PC-3 (cell line): ENCODE measurements around the gene SCYGR4.

ENCODE experiments used
- CTCF ChIP-seq: fragments of 300-600 bp; sonication (generic); conservative IDR thresholded peaks from 2 replicates; pipeline ENCODE4 v1.5.1; 2017; ENCODE audit warnings: antibody characterized with exemption, low read depth, mild to moderate bottlenecking, low read length
- EZH2 ChIP-seq: fragments of 300-600 bp; sonication (generic); IDR thresholded peaks from one replicate; pipeline ENCODE4 v1.6.1; 2017; ENCODE audit warnings: antibody characterized with exemption, mild to moderate bottlenecking, low read length; ENCODE audit not compliant: unreplicated experiment
- EZH2phosphoT487 ChIP-seq: fragments of 300-600 bp; sonication (generic); IDR thresholded peaks from 2 replicates; pipeline ENCODE4 v1.6.1; 2018; ENCODE audit warnings: mild to moderate bottlenecking, antibody characterized with exemption, low read length, borderline replicate concordance

GRCh38 chr2:227616631-227617030, 667 bp upstream of the SCYGR4 start:
- TF ChIP-seq EZH2 (no peak), CTCF (no peak), EZH2phosphoT487 (no peak)
